GM23338 (cell line): Measurements from ENCODE around the gene APCDD1L. TPM values are rescaled to one million over a fixed set of nuclear protein-coding genes. Genes with fewer than 3 reads are reported as not detected.

ENCODE experiments used
- ATAC-seq: fragments of 200-7000 bp; cut with Tn5 transposase; 3 replicates; pipeline ENCODE4 v1.9.1; 2020
- DNase-seq: peaks from one replicate; pipeline ENCODE4 v3.0.0-alpha.2; 2015; ENCODE audit warnings: low spot score
- H2AFZ ChIP-seq: fragments of 200-600 bp; sonication (generic); 2 replicates; pipeline ENCODE4 v1.8.0; 2016; ENCODE audit warnings: antibody characterized with exemption, mild to moderate bottlenecking, moderate library complexity
- H3F3A ChIP-seq: fragments of 200-600 bp; sonication (generic); replicated peaks from 2 replicates; pipeline ENCODE4 v1.8.0; 2017; ENCODE audit warnings: antibody characterized with exemption, mixed run types, low read depth
- H3K27ac ChIP-seq: fragments of 200-600 bp; sonication (generic); 2 replicates; pipeline ENCODE4 v1.6.1; 2016; ENCODE audit warnings: low read depth
- H3K27me3 ChIP-seq: fragments of 200-600 bp; sonication (generic); 2 replicates; pipeline ENCODE4 v1.8.0; 2016; ENCODE audit warnings: mild to moderate bottlenecking, mixed run types, moderate library complexity; ENCODE audit not compliant: insufficient read depth
- H3K36me3 ChIP-seq: fragments of 200-600 bp; sonication (generic); 2 replicates; pipeline ENCODE4 v1.8.0; 2016; ENCODE audit warnings: mild to moderate bottlenecking; ENCODE audit not compliant: insufficient read depth
- H3K4me1 ChIP-seq: fragments of 200-600 bp; sonication (generic); 2 replicates; pipeline ENCODE4 v1.8.0; 2016; ENCODE audit warnings: mild to moderate bottlenecking, moderate library complexity; ENCODE audit not compliant: insufficient read depth
- H3K4me2 ChIP-seq: fragments of 200-600 bp; sonication (generic); 2 replicates; pipeline ENCODE4 v1.7.1; 2017; ENCODE audit warnings: mixed run types
- H3K4me3 ChIP-seq: fragments of 200-600 bp; sonication (generic); 2 replicates; pipeline ENCODE4 v1.6.1; 2016; ENCODE audit warnings: mixed run types
- H3K79me2 ChIP-seq: fragments of 200-600 bp; sonication (generic); replicated peaks from 2 replicates; pipeline ENCODE4 v1.8.0; 2017; ENCODE audit warnings: mild to moderate bottlenecking; ENCODE audit not compliant: insufficient read depth
- H3K9me2 ChIP-seq: fragments of 200-600 bp; sonication (generic); 2 replicates; pipeline ENCODE4 v1.8.0; 2017; ENCODE audit not compliant: insufficient read depth
- H4K20me1 ChIP-seq: fragments of 200-600 bp; sonication (generic); replicated peaks from 2 replicates; pipeline ENCODE4 v1.8.0; 2017; ENCODE audit warnings: mild to moderate bottlenecking; ENCODE audit not compliant: insufficient read depth
- H3K27ac Mint-ChIP-seq: 2 replicates; pipeline ENCODE4 v1.8.0; 2020; ENCODE audit warnings: inconsistent platforms, mild to moderate bottlenecking, moderate library complexity, mixed read lengths
- H3K27me3 Mint-ChIP-seq: 3 replicates; pipeline ENCODE4 v1.8.0; 2022; ENCODE audit warnings: low read depth, mild to moderate bottlenecking, moderate library complexity, mixed read lengths, inconsistent platforms; ENCODE audit not compliant: insufficient read depth, poor library complexity
- H3K36me3 Mint-ChIP-seq: 3 replicates; pipeline ENCODE4 v1.8.0; 2021; ENCODE audit warnings: low read depth, mild to moderate bottlenecking, inconsistent platforms, moderate library complexity, mixed read lengths
- H3K4me1 Mint-ChIP-seq: 3 replicates; pipeline ENCODE4 v1.8.0; 2020; ENCODE audit warnings: mild to moderate bottlenecking, inconsistent platforms, mixed read lengths
- H3K4me3 Mint-ChIP-seq: 3 replicates; pipeline ENCODE4 v1.8.0; 2021; ENCODE audit warnings: moderate library complexity, mild to moderate bottlenecking, inconsistent platforms, mixed read lengths
- H3K9me3 Mint-ChIP-seq: 3 replicates; pipeline ENCODE4 v1.8.0; 2020; ENCODE audit warnings: moderate library complexity, mild to moderate bottlenecking, inconsistent platforms, mixed read lengths
- CREB1 ChIP-seq: fragments of 250-450 bp; sonication (Bioruptor Pico); IDR thresholded peaks from 2 replicates; pipeline ENCODE4 v1.5.0; 2020; ENCODE audit warnings: low read depth, mild to moderate bottlenecking, moderate library complexity
- EZH2 ChIP-seq: fragments of 200-600 bp; sonication (generic); IDR thresholded peaks from one replicate; pipeline ENCODE4 v1.8.0; 2017; ENCODE audit warnings: antibody characterized with exemption, mild to moderate bottlenecking, low read depth; ENCODE audit not compliant: unreplicated experiment
- EZH2phosphoT487 ChIP-seq: fragments of 200-600 bp; sonication (generic); IDR thresholded peaks from one replicate; pipeline ENCODE4 v1.8.1; 2018; ENCODE audit warnings: antibody characterized with exemption; ENCODE audit not compliant: unreplicated experiment
- JUNB ChIP-seq: IDR thresholded peaks from one replicate; pipeline ENCODE4 v1.6.1; 2016; ENCODE audit warnings: antibody characterized with exemption; ENCODE audit not compliant: unreplicated experiment
- NANOG ChIP-seq: IDR thresholded peaks from 2 replicates; pipeline ENCODE4 v1.6.1; 2016; ENCODE audit warnings: antibody characterized with exemption, borderline replicate concordance
- POLR2AphosphoS5 ChIP-seq: IDR thresholded peaks from 2 replicates; pipeline ENCODE4 v1.6.1; 2016; ENCODE audit warnings: antibody characterized with exemption, low read depth
- STAT1 ChIP-seq: IDR thresholded peaks from one replicate; pipeline ENCODE4 v1.6.1; 2016; ENCODE audit warnings: antibody characterized with exemption; ENCODE audit not compliant: unreplicated experiment
- ZNF114 ChIP-seq: fragments of 250-450 bp; sonication (Bioruptor Pico); IDR thresholded peaks from 2 replicates; pipeline ENCODE4 v1.5.0; 2020; ENCODE audit warnings: mild to moderate bottlenecking, moderate library complexity
- ZNF331 ChIP-seq: fragments of 250-450 bp; sonication (Bioruptor Pico); IDR thresholded peaks from 2 replicates; pipeline ENCODE4 v1.5.0; 2020; ENCODE audit warnings: low read depth, mild to moderate bottlenecking, moderate library complexity
- polyA plus RNA-seq: library from polyadenylated mRNA; unstranded; fragments of >200 nt; fragmentation: Nextera tagmentation; extraction: Ambion mirVana; gene quantifications from 2 replicates; pipeline ENCODE4 v1.2.1, GENCODE V29; 2016
- total RNA-seq: library from RNA; depleted of rRNA; stranded (reverse); fragments of >200 nt; shearing (Covaris generic); gene quantifications from 2 replicates; pipeline ENCODE4 v1.2.3, GENCODE V29; 2014
- TF ChIP-seq, protein P1 (sequence below): IDR thresholded peaks from one replicate; pipeline ENCODE4 v1.6.1; 2018; ENCODE audit warnings: antibody characterized with exemption; ENCODE audit not compliant: unreplicated experiment
- TF ChIP-seq, protein P2 (sequence below), 2 experiments: fragments of 200-600 bp in 1 of 2; sonication (generic) in 1 of 2; conservative IDR thresholded peaks; 2 replicates each; pipeline versions ENCODE4 v1.5.1 to v1.6.1; 2016 to 2017; ENCODE audit warnings: antibody characterized with exemption in 2 of 2, low read depth in 2 of 2, mild to moderate bottlenecking in 2 of 2, moderate library complexity in 1 of 2
- TF ChIP-seq, protein P3 (sequence below): IDR thresholded peaks from 2 replicates; pipeline ENCODE4 v1.6.1; 2016; ENCODE audit warnings: antibody characterized with exemption
- TF ChIP-seq, protein P4 (sequence below): fragments of 250-450 bp; sonication (Bioruptor Pico); IDR thresholded peaks from 2 replicates; pipeline ENCODE4 v1.5.0; 2020; ENCODE audit warnings: mild to moderate bottlenecking, moderate library complexity

APCDD1L gene
- total and polyA plus RNA-seq, 2 experiments from 2014 or later = 1.8 to 4.6 TPM

DNA sequence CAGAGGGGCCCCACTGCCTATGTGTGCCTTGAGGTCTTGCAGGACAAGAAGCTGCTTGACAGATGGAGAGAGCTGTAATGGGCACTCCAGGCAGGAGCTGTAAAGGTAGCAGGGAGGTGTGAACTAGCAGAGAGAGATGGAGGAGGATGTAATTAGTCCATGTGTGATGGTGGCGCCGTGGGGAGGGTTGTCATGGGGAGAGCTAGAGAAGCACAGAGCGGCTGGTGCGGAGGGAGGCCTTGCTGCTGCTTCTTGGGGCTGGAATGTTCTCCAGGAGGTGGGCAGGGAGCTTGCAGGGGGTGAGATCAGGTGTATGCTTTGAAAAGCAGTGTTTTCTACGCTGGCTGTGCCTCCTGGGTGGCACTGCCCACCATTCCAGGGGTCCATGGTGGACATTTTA, 32.1 kb downstream of the APCDD1L start:
- no peaks in the 10 kb centered on the region for H3F3A ChIP-seq
- Mint-ChIP-seq H3K9me3 (peaks cover 39% of the 10 kb centered on the region), H3K4me3 (no peak overlapping the region), H3K4me1 (peaks cover 4% of the 10 kb centered on the region; the same call in 2 of the 3 replicates), H3K27me3 (peaks cover 3% of the 10 kb centered on the region), H3K36me3 (peaks cover 23% of the 10 kb centered on the region), H3K27ac (no peak overlapping the region)
- no peak for DNase-seq
- TF ChIP-seq JUNB (no peak), POLR2AphosphoS5 (no peak), EZH2phosphoT487 (no peak), STAT1 (no peak), NANOG (no peak), ZNF114 (CRISPR knock-in tag) (no peak), CREB1 (CRISPR knock-in tag) (no peak), EZH2 (no peak), ZNF331 (CRISPR knock-in tag) (no peak)
- TF ChIP-seq, protein P1, sequence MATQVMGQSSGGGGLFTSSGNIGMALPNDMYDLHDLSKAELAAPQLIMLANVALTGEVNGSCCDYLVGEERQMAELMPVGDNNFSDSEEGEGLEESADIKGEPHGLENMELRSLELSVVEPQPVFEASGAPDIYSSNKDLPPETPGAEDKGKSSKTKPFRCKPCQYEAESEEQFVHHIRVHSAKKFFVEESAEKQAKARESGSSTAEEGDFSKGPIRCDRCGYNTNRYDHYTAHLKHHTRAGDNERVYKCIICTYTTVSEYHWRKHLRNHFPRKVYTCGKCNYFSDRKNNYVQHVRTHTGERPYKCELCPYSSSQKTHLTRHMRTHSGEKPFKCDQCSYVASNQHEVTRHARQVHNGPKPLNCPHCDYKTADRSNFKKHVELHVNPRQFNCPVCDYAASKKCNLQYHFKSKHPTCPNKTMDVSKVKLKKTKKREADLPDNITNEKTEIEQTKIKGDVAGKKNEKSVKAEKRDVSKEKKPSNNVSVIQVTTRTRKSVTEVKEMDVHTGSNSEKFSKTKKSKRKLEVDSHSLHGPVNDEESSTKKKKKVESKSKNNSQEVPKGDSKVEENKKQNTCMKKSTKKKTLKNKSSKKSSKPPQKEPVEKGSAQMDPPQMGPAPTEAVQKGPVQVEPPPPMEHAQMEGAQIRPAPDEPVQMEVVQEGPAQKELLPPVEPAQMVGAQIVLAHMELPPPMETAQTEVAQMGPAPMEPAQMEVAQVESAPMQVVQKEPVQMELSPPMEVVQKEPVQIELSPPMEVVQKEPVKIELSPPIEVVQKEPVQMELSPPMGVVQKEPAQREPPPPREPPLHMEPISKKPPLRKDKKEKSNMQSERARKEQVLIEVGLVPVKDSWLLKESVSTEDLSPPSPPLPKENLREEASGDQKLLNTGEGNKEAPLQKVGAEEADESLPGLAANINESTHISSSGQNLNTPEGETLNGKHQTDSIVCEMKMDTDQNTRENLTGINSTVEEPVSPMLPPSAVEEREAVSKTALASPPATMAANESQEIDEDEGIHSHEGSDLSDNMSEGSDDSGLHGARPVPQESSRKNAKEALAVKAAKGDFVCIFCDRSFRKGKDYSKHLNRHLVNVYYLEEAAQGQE = no peak
- TF ChIP-seq, protein P2, sequence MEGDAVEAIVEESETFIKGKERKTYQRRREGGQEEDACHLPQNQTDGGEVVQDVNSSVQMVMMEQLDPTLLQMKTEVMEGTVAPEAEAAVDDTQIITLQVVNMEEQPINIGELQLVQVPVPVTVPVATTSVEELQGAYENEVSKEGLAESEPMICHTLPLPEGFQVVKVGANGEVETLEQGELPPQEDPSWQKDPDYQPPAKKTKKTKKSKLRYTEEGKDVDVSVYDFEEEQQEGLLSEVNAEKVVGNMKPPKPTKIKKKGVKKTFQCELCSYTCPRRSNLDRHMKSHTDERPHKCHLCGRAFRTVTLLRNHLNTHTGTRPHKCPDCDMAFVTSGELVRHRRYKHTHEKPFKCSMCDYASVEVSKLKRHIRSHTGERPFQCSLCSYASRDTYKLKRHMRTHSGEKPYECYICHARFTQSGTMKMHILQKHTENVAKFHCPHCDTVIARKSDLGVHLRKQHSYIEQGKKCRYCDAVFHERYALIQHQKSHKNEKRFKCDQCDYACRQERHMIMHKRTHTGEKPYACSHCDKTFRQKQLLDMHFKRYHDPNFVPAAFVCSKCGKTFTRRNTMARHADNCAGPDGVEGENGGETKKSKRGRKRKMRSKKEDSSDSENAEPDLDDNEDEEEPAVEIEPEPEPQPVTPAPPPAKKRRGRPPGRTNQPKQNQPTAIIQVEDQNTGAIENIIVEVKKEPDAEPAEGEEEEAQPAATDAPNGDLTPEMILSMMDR (conservative IDR thresholded peaks at IDR 0.05; ENCODE audit: low read depth in 2 of 2) = no peak
- TF ChIP-seq, protein P3, sequence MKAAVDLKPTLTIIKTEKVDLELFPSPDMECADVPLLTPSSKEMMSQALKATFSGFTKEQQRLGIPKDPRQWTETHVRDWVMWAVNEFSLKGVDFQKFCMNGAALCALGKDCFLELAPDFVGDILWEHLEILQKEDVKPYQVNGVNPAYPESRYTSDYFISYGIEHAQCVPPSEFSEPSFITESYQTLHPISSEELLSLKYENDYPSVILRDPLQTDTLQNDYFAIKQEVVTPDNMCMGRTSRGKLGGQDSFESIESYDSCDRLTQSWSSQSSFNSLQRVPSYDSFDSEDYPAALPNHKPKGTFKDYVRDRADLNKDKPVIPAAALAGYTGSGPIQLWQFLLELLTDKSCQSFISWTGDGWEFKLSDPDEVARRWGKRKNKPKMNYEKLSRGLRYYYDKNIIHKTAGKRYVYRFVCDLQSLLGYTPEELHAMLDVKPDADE = no peak
- TF ChIP-seq, protein P4, sequence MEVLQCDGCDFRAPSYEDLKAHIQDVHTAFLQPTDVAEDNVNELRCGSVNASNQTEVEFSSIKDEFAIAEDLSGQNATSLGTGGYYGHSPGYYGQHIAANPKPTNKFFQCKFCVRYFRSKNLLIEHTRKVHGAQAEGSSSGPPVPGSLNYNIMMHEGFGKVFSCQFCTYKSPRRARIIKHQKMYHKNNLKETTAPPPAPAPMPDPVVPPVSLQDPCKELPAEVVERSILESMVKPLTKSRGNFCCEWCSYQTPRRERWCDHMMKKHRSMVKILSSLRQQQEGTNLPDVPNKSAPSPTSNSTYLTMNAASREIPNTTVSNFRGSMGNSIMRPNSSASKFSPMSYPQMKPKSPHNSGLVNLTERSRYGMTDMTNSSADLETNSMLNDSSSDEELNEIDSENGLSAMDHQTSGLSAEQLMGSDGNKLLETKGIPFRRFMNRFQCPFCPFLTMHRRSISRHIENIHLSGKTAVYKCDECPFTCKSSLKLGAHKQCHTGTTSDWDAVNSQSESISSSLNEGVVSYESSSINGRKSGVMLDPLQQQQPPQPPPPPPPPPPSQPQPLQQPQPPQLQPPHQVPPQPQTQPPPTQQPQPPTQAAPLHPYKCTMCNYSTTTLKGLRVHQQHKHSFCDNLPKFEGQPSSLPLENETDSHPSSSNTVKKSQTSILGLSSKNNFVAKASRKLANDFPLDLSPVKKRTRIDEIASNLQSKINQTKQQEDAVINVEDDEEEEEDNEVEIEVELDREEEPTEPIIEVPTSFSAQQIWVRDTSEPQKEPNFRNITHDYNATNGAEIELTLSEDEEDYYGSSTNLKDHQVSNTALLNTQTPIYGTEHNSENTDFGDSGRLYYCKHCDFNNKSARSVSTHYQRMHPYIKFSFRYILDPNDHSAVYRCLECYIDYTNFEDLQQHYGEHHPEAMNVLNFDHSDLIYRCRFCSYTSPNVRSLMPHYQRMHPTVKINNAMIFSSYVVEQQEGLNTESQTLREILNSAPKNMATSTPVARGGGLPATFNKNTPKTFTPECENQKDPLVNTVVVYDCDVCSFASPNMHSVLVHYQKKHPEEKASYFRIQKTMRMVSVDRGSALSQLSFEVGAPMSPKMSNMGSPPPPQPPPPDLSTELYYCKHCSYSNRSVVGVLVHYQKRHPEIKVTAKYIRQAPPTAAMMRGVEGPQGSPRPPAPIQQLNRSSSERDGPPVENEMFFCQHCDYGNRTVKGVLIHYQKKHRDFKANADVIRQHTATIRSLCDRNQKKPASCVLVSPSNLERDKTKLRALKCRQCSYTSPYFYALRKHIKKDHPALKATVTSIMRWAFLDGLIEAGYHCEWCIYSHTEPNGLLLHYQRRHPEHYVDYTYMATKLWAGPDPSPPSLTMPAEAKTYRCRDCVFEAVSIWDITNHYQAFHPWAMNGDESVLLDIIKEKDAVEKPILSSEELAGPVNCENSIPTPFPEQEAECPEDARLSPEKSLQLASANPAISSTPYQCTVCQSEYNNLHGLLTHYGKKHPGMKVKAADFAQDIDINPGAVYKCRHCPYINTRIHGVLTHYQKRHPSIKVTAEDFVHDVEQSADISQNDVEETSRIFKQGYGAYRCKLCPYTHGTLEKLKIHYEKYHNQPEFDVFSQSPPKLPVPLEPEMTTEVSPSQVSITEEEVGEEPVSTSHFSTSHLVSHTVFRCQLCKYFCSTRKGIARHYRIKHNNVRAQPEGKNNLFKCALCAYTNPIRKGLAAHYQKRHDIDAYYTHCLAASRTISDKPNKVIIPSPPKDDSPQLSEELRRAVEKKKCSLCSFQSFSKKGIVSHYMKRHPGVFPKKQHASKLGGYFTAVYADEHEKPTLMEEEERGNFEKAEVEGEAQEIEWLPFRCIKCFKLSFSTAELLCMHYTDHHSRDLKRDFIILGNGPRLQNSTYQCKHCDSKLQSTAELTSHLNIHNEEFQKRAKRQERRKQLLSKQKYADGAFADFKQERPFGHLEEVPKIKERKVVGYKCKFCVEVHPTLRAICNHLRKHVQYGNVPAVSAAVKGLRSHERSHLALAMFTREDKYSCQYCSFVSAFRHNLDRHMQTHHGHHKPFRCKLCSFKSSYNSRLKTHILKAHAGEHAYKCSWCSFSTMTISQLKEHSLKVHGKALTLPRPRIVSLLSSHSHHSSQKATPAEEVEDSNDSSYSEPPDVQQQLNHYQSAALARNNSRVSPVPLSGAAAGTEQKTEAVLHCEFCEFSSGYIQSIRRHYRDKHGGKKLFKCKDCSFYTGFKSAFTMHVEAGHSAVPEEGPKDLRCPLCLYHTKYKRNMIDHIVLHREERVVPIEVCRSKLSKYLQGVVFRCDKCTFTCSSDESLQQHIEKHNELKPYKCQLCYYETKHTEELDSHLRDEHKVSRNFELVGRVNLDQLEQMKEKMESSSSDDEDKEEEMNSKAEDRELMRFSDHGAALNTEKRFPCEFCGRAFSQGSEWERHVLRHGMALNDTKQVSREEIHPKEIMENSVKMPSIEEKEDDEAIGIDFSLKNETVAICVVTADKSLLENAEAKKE (CRISPR knock-in tag) = no peak
- no peak overlapping the region for H3K4me2 ChIP-seq
- peaks cover 3% of the 10 kb centered on the region; the same call in 1 of the 2 replicates for H3K9me2 ChIP-seq
- peaks cover 5% of the 10 kb centered on the region; the same call in 1 of the 2 replicates for H3K36me3 ChIP-seq
- ATAC-seq = no peak
- H4K20me1 ChIP-seq = no peaks in the 10 kb centered on the region
- peaks cover 7% of the 10 kb centered on the region; the same call in 1 of the 2 replicates for H3K4me1 ChIP-seq
- H3K27me3 ChIP-seq = no peaks in the 10 kb centered on the region
- no peaks in the 10 kb centered on the region for H3K79me2 ChIP-seq
- H3K4me3 ChIP-seq = no peak overlapping the region
- H2AFZ ChIP-seq = no peak overlapping the region
- no peak overlapping the region for H3K27ac ChIP-seq
